Anterior cingulate cortex (tissue), 58 donors: ENCODE results near the gene HAUS7.

Experiments used
- DNase-seq, 58 donors: peaks; one replicate each; lab custom pipeline; 2025; lab: John Stamatoyannopoulos, UW

Gene HAUS7

DNA sequence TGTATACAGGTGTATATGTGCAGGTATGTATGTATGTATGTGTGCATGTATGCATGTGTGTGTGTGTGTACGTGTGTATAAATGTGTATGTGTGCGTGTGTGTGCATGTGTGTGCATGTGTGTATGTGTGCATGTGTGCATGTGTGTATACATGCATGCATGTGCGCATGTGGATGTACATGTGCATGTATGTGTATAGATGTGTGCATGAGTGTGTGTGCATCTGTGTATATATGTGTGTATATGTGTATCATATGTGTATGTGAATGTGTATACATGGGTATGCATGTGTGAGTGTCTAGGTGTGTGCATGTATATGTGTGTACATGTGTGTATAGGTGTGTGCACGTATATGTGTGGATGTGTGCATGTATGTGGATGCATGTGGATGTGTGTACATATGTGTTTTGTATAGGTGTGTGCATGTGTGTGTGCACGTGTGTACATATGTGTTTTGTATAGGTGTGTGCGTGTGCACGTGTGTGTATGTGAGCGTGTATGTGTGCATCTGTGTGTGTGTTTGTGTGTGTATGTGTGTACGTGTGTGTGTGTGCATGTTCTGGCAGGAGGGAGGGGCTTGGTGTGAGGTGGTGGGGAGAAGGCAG lies 30.4 kb upstream of the HAUS7 start:
- no peak for DNase-seq

- peak in 52 of 58 donors; percentile 16 to 84 (median 58) for DNase-seq
These were observed 29.5 kb upstream of the HAUS7 start for GRCh38 chrX:153499876-153500275.

GRCh38 chrX:153499341-153499740 lies 29.0 kb upstream of the HAUS7 start:
- no peak for DNase-seq

GRCh38 chrX:153498453-153498852 lies 28.1 kb upstream of the HAUS7 start:
- DNase-seq, result no peak

DNA sequence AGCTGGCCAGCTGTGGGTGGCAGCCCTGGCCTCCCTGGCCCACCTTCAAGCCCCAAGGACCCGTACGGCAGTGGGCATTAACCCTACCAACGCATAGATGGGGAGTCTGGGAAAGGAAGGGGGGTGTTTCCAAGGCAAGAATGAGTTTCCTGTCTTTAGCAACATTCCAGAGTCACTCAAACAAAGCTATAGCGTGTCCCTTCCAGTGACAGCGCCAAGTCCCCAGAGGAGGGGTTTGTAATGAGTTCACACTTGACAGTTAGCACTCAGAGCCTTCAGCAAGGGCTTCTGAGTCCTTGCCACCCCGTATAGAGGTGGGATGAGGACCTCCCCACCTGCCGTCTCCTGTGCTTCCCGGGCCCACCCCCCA lies 26.2 kb upstream of the HAUS7 start:
- DNase-seq, result no peak

GRCh38 chrX:153495903-153496589 lies 25.7 kb upstream of the HAUS7 start:
- DNase-seq, result no peak

DNA sequence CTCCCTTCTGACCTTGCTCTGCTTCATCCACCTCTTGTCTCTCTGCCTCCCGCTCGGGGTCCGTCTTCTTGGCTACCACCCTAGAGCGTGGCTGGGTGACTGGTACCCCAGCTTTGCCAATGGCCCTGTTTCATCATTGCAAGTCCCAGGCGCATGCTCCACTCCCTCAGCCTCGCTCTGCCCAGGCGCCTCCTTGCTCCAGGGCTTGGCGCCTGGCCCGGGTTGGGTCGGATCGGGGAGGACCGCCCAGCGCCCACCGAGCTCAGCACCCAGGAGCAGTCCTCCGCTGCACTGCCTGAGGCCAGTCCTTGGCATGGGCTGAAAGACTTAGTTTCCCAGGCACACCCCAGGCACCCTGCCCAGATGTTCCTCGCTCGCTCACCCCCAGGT lies 25.0 kb upstream of the HAUS7 start:
- DNase-seq, result peak in 27 of 58 donors; percentile 4 to 65 (median 26)

GRCh38 chrX:153494541-153495361 lies 24.4 kb upstream of the HAUS7 start, which contains the start of gene BGN:
Gene BGN, plus strand, starts transcription at chrX:153494980. Its CDS starts 9,652 bp downstream, at chrX:153504632.
- peak in 24 of 58 donors; percentile 8 to 65 (median 38) for DNase-seq

- DNase-seq, result no peak
These were observed 23.7 kb upstream of the HAUS7 start for GRCh38 chrX:153494061-153494460.

DNA sequence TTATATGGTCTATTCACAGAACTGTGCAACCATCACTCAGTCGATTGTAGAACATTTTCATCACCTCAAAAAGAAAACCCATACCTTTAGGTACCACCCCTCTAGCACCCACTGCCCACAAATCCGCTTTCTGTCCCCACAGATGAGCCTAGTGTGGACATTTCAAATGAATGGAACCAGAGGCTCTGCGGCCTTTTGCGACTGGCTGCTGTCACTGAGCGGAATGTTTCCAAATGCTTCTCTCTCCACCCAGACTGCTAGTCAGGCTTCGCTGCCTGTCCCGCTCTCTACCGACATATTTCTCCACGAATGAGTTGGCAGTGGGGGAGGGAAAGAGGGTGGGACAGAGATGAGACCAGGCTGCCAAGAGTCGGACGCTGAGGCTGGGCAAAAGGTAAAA lies 22.7 kb upstream of the HAUS7 start:
- DNase-seq, result no peak

GRCh38 chrX:153492543-153492942 lies 22.2 kb upstream of the HAUS7 start:
- DNase-seq, result no peak

DNA sequence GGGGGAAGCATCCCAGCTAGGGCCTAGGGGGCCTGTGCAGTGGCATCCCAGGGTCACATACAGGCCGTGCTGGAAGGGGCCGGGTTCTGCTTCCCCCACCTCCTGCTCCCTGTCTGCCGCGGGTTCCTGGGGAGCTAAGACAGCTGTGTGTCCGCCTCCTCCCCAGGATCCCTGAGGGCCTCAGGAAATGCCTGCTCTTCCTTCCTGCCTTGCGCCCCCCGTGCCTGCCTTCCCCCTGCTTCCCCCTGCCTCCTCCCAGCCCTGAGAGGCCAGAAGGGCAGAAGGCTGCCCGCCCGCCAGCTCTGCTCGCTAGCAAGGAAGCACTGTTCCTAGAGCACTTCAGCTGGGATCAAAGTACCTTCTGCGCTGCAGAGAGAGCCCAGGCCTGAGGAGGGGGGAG lies 21.5 kb upstream of the HAUS7 start:
- DNase-seq, result no peak

DNA sequence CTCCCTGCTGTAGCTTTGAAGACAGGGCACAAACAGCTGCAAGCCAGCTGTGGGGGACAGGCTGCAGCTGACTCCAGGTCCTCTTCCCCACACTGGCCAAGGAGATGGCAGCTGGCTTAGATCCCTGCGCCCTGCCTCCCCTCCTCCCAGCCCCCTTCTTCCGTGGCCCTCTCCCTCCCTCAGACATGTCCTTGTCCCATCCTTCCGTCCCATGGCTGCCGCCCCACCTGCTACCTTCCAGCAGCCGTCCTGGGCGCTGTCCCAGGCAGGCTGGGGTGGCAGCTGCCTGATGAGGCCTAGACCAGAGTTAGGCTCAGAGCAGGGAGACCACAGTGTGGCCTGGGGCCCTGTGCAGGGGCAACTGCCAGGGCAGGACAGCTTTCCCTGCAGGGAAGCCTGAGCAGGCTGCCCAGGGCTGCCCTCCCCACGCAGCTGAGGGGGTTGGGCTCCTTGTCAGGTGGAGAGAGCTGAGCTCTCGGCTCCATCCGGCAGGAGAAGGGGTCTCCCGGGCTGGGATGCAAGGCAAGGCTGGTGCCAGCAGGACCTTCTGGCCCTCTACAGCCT lies 21.1 kb upstream of the HAUS7 start:
- DNase-seq, result no peak

DNA sequence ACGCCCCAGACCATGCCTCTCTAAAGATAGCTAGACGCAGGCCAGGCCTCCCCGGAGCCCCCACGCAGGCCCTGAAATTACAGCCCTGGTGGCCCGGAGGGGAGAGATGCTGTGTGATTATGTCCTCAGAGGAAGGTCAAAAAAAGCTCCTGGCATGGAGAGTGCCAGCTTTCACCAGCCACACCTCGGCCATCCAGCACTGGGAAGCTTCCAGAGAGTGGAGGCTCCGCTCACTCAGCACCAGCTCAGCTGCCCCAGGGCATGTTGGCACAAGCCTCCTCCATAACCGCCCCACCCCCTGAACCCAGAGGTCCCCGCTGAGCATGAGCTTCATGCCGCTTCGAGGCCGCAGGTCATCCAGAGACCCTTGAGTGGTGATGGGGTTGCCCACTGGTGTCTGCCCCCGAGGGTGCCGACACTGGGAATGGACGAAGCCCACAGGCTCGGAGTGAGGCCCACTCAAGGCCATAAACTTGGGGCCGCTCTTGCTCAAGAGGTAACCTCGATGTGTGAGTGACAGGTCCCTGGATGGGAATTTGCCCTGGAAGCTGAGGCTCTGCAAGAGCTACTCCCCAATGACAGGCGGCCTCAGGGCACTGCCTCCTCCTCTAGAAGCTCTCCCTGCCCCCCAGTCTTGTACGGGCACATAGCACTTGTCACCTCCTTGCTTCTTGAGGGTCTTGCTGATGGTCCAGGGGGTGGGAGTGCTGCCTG lies 20.0 kb upstream of the HAUS7 start:
- DNase-seq, result no peak

GRCh38 chrX:153488231-153488914 lies 18.0 kb upstream of the HAUS7 start:
- DNase-seq, result no peak

- DNase-seq, result no peak
These were observed 17.3 kb upstream of the HAUS7 start for GRCh38 chrX:153487590-153488071.

GRCh38 chrX:153486171-153486570 lies 15.8 kb upstream of the HAUS7 start:
- DNase-seq, result no peak

DNA sequence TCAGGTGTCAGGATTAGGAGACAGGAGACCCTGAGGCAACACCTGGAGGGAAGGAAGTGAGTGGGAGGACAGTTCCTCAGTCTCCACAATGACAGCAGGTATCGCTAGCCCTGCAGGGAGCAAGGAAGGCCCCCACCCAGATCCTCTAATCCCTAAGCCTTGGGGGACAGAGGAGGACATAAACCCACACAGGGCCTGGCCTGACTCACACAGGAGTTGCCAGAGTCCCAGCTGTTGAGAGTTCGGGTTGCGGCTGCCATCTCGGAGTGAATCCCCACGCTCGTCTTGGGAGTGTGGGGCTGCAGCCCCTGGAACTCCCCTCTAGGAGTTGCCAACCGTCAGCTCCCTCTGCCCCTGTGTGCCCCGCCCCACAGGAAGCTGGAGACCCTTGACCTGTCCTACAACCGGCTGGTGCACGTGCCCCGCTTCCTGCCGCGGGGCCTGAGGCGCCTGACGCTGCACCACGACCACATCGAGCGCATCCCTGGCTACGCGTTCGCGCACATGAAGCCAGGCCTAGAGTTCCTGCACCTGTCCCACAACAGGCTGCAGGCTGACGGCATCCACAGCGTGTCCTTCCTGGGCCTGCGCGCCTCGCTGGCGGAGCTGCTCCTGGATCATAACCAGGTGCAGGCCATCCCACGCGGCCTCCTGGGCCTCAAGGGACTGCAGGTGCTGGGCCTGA lies 15.2 kb upstream of the HAUS7 start:
- no peak for DNase-seq

- no peak for DNase-seq
These were observed 12.1 kb upstream of the HAUS7 start for GRCh38 chrX:153482376-153483015.
